K562 (cell line): ENCODE results near the gene HK1. TPM values are rescaled to one million over a fixed set of nuclear protein-coding genes. Genes with fewer than 3 reads are reported as not detected.
A peak's percentile ranks its signal among the peaks of the same experiment; 100 is the strongest.

Source experiments
- ATF3 ChIP-seq, 2 experiments: fragments of 450-650 bp in 1 of 2; sonication (generic) in 1 of 2; formaldehyde crosslinking in 1 of 2; IDR thresholded peaks in 1 of 2; conservative IDR thresholded peaks in 1 of 2; 2 replicates each; pipeline versions ENCODE4 v1.6.1 to v1.8.1; 2016 to 2023; ENCODE audit warnings: mild to moderate bottlenecking in 2 of 2, moderate library complexity in 2 of 2, inconsistent platforms in 1 of 2, missing genetic modification reagents in 1 of 2
- BMI1 ChIP-seq: fragments of 150-350 bp; IDR thresholded peaks from 2 replicates; pipeline ENCODE4 v1.6.1; 2014; ENCODE audit warnings: low read length
- CHD4 ChIP-seq: fragments of 200-600 bp; sonication (generic); IDR thresholded peaks from 3 replicates; pipeline ENCODE4 v1.6.1; 2012; ENCODE audit warnings: low read depth, mild to moderate bottlenecking, mixed read lengths, low read length, inconsistent platforms; ENCODE audit not compliant: insufficient read depth, insufficient replicate concordance, poor library complexity, severe bottlenecking
- CXXC5 ChIP-seq: fragments of 250-450 bp; sonication (Bioruptor Pico); IDR thresholded peaks from 2 replicates; pipeline ENCODE4 v1.8.0; 2022; ENCODE audit warnings: inconsistent platforms, mild to moderate bottlenecking, moderate library complexity
- DIDO1 ChIP-seq: fragments of 450-650 bp; IDR thresholded peaks from 2 replicates; pipeline ENCODE4 v1.6.1; 2016; ENCODE audit warnings: low read depth, missing biosample characterization, missing genetic modification characterization
- ETV5 ChIP-seq: sonication (generic); formaldehyde crosslinking; IDR thresholded peaks from 2 replicates; pipeline ENCODE4 v1.4.0; 2020; ENCODE audit warnings: low read depth, mild to moderate bottlenecking, missing genetic modification reagents
- HDGF ChIP-seq: fragments of 450-650 bp; IDR thresholded peaks from 2 replicates; pipeline ENCODE4 v1.6.1; 2016
- HNRNPH1 ChIP-seq: fragments of 200-400 bp; formaldehyde crosslinking; optimal IDR thresholded peaks from 2 replicates; pipeline ENCODE3; 2017; ENCODE audit warnings: low read depth, mild to moderate bottlenecking, low read length, moderate library complexity
- HSF4 ChIP-seq: fragments of 250-450 bp; sonication (Bioruptor Pico); IDR thresholded peaks from 2 replicates; pipeline ENCODE4 v2.1.2; 2022; ENCODE audit warnings: mild to moderate bottlenecking, moderate library complexity, borderline replicate concordance
- JUNB ChIP-seq: fragments of 450-650 bp; formaldehyde crosslinking; conservative IDR thresholded peaks from 2 replicates; pipeline ENCODE4 v1.4.0; 2020; ENCODE audit warnings: mild to moderate bottlenecking
- MAFG ChIP-seq: fragments of 450-650 bp; conservative IDR thresholded peaks from 2 replicates; pipeline ENCODE4 v1.6.1; 2016; ENCODE audit warnings: missing genetic modification characterization, missing compliant biosample characterization
- PKNOX1 ChIP-seq: fragments of 450-650 bp; IDR thresholded peaks from 2 replicates; pipeline ENCODE4 v1.6.1; 2016
- POLR2B ChIP-seq: fragments of 450-650 bp; IDR thresholded peaks from 2 replicates; pipeline ENCODE4 v1.6.1; 2018; ENCODE audit warnings: low read depth; ENCODE audit not compliant: partially characterized antibody
- SFPQ ChIP-seq: fragments of 200-400 bp; formaldehyde crosslinking; IDR thresholded peaks from 2 replicates; pipeline ENCODE4 v1.6.1; 2017; ENCODE audit warnings: mild to moderate bottlenecking, low read depth, low read length, moderate library complexity
- SIN3A ChIP-seq, 2 experiments: fragments of 150-350 bp in 1 of 2; IDR thresholded peaks; 2 replicates each; pipeline ENCODE4 v1.6.1; 2011 to 2016; ENCODE audit warnings: borderline replicate concordance in 2 of 2, low read depth in 2 of 2, low read length in 2 of 2, mild to moderate bottlenecking in 2 of 2, moderate library complexity in 2 of 2; ENCODE audit not compliant: control insufficient read depth in 1 of 2
- SNRNP70 ChIP-seq: fragments of 200-400 bp; formaldehyde crosslinking; optimal IDR thresholded peaks from 2 replicates; pipeline ENCODE3; 2017; ENCODE audit warnings: low read depth, low read length
- SUPT5H ChIP-seq: fragments of 450-650 bp; IDR thresholded peaks from 2 replicates; pipeline ENCODE4 v1.6.1; 2016
- ZBTB7A ChIP-seq: IDR thresholded peaks from 2 replicates; pipeline ENCODE4 v1.6.1; 2011; ENCODE audit warnings: low read depth, mild to moderate bottlenecking, low read length, moderate library complexity, borderline replicate concordance; ENCODE audit not compliant: control insufficient read depth
- ZNF12 ChIP-seq: sonication (generic); formaldehyde crosslinking; IDR thresholded peaks from 2 replicates; pipeline ENCODE4 v1.4.0; 2020; ENCODE audit warnings: mild to moderate bottlenecking, missing genetic modification reagents
- ZNF165 ChIP-seq: fragments of 250-450 bp; sonication (Bioruptor Pico); IDR thresholded peaks from 2 replicates; pipeline ENCODE4 v1.4.0; 2020; ENCODE audit warnings: borderline replicate concordance
- ZNF384 ChIP-seq: IDR thresholded peaks from 2 replicates; pipeline ENCODE4 v1.6.1; 2012; ENCODE audit warnings: low read depth, low read length, improper control_type of control experiment
- ZNF449 ChIP-seq: fragments of 250-450 bp; sonication (Bioruptor Pico); IDR thresholded peaks from 2 replicates; pipeline ENCODE4 v1.8.0; 2022; ENCODE audit warnings: moderate library complexity, mild to moderate bottlenecking, inconsistent platforms
- polyA plus RNA-seq, 8 experiments: library from polyadenylated mRNA; depleted of rRNA in 4 of 8; stranded (reverse) in 5 of 8; unstranded in 3 of 8; fragments of >200 nt; fragmentation: Nextera tagmentation in 2 of 8; fragmentation: Illumina TruSeq in 1 of 8; extraction: Ambion mirVana in 2 of 8; extraction: Trizol in 1 of 8; gene quantifications; 2 replicates each; pipeline versions ENCODE4 v1.2.1 to v1.2.3, GENCODE V29; 2011 to 2014; ENCODE audit warnings: inconsistent platforms in 1 of 8, missing spikeins in 1 of 8
- total RNA-seq, 7 experiments: library from RNA; depleted of rRNA in 6 of 7; stranded (reverse); fragments of >200 nt in 6 of 7; fragmentation: Illumina TruSeq in 2 of 7; extraction: Trizol in 2 of 7; gene quantifications; 2 replicates each; pipeline versions ENCODE4 v1.2.1 to v1.2.3, GENCODE V29; 2011 to 2021; ENCODE audit warnings: low replicate concordance in 1 of 7

HK1 gene
- total and polyA plus RNA-seq, 9 of the 15 experiments (the other 6 are each of a cell fraction or from before 2014, with no cell fraction given), result 29.2 to 444 (median 193) TPM

- TF ChIP-seq ATF3 (IDR thresholded peaks at IDR 0.05), result no peak
- TF ChIP-seq ATF3 (CRISPR knock-in tag; conservative IDR thresholded peaks at IDR 0.05), result no peak
- no peak for TF ChIP-seq CHD4
- TF ChIP-seq CXXC5 (CRISPR knock-in tag), result peak; percentile 52
- TF ChIP-seq ETV5, result peak; percentile 52
- TF ChIP-seq SUPT5H, result peak; percentile 91
- no peak for TF ChIP-seq JUNB (CRISPR knock-in tag)
- peak; percentile 93 for TF ChIP-seq POLR2B
- no peak for TF ChIP-seq SFPQ
- TF ChIP-seq BMI1, result no peak
- peak; percentile 100 for TF ChIP-seq HDGF
- TF ChIP-seq ZNF12 (CRISPR knock-in tag), result 0 out of 2 replicates have a peak, but pooled peaks have one; percentile 61
- TF ChIP-seq ZBTB7A, result peak; percentile 88
- TF ChIP-seq MAFG (tag), result peak; percentile 89
- TF ChIP-seq SNRNP70, result no peak
- TF ChIP-seq PKNOX1, result peak; percentile 71
- peak; percentile 76; the same call in 1 of the 2 replicates for TF ChIP-seq ZNF165
- TF ChIP-seq DIDO1, result peak; percentile 73
- TF ChIP-seq SIN3A (IDR thresholded peaks at IDR 0.05; ENCODE audit: borderline replicate concordance in 2 of 2, control insufficient read depth in 1 of 2, low read depth in 2 of 2, low read length in 2 of 2), result peak; percentile 36 to 80; a peak in 2 of 4 replicates
- TF ChIP-seq ZNF449 (CRISPR knock-in tag), result 0 out of 2 replicates have a peak, but pooled peaks have one; percentile 1
- no peak for TF ChIP-seq HNRNPH1
- TF ChIP-seq HSF4, result peak; percentile 61; the same call in 1 of the 2 replicates
- 0 out of 2 replicates have a peak, but pooled peaks have one; percentile 18 for TF ChIP-seq ZNF384
These were observed 37.5 kb downstream of the HK1 start (continued) for GRCh38 chr10:69315610-69316312.
